ENCODE data around the gene LAMA2.

Gene LAMA2

DNA sequence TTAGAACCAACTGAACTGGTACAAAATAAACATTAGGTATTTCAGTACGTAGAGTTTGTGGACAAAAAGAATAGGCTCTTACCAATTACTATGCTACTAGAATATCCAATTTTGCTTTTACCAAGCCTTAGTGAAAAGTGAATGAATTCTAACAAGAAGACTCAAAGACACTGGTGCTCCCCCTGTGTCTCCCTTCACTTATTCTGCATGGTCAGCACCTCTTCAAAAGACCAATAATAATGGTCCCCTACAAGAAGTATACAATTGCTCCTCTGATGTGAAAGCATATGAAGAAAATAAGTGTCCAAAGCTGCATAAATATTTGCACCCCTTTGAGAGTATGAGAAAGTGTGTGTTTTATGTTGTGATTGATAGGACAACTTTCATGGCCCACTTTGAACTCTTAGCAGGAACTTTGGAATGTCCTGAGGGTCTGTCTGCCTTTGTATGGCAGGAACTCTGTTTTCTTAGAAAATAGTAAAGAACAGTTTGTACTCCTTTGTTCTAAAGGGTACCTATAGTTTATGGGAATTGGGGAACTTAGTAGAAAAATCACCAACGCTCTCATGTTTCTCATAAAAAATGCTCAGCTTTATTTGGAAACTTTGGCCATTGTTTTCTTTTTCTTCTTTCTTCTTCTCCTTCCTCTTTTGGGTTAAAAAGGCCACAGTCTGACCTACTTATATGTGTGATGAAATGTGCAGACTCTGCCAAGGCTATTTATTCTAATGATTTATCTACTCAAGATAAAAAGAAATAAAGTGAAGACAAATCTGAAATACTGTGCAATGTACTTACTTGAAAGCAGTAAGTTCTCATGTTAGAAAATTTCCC is 352.4 kb downstream of the LAMA2 start:
- DNase-seq: no peak

DNA sequence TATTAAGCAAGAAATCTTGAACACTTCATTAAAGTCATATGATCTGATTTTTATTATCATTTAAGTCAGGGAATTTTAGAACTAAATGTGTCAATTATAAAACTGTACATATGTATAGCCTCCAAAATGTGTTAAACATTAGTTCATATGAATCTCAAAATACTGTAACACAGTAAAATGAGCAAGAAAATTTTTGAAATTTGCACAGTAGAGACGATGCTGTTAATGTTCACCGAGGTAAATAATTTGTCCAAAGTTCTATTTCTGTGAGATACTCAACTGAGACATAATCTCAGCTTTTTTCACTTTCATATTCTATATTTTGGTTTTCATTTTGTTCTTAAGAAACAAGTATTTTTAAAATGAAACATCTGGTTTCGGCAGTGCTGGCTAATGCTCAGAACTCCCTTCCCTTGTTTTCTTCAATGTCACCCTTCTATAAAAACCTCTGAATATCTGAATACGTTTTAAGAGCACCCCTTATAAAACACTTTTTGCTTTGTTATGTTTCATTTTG is 353.1 kb downstream of the LAMA2 start:
- DNase-seq: no peak

DNA sequence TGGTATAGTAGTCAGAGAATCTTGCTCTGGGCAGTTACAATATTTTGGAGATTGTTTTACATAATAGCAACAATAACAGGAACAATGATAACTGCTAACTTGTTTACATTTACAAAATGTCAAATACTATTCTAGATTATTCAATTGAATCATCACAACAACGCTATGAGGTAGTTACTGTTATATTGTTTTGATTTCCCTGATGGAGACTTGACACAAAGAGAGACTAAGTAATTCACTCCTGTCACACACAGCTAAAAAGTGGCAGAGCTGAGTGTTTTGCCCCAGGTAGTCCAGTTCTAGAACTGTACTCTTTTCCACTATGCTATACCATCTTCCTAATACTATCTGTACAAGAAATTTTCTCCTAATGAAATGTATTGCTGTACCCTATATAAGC is 356.1 kb downstream of the LAMA2 start:
- DNase-seq: no peak

DNA sequence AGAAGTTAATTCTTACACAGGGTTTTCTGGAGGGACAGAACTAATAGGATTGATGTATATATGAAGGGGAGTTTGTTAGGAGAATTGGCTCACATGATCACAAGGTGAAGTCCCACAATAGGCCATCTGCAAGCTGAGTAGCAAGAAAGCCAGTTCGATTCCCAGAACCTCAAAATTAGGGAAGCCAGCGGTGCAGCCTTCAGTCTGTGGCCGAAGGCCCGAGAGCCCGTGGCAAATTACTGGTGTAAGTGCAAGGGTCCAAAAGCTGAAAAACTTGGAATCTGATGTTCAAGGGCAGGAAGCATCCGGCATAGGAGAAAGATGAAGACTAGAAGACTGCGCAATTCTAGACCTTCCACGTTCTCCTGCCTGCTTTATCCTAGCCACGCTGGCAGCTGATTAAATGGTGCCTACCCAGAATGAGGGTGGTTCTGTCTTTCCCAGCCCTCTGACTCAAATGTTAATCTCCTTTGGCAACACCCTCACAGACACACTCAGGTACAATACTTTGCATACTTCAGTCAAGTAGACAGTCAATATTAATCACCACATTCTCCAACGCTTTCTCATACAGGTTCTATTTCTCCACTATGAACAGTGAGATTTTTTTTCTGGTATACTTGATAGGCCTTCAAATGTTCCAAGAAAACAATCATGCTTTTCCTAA is 357.0 kb downstream of the LAMA2 start:
- no peak for DNase-seq

DNA sequence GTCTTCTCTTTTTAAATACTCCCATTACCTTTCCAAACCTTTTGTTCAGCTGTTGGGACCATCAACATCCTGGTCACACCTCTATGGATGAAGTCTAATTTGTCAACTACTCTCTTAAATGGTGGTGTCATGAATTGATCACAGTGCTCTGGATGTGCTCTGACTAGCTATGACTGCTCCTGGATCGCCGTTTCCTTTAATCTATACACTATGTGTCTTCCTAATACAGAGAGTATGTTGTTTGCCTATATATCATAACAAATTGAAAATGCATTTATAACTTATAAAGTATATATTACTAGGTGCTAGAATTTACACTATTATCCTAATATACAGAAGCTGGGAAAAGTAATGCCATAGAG is 357.5 kb downstream of the LAMA2 start:
- DNase-seq: no peak

DNA sequence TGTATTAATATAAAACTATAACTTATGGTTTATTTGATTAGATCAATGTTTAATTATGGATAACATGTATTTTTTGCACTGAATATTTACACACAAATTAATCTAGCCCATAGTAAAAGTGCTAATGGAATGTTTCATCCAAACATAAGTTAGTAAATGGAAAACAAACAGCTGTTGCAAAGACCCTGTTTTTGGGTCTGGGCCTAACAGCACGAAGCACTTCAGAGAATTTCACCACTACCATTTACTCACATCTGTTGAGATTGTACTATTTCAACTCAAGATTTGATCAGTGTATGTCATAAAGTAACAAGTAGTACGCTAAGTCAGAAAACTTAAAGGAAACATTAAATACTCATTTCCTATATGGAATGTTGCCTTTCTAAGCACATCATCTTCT is 359.6 kb downstream of the LAMA2 start:
- DNase-seq: no peak

DNA sequence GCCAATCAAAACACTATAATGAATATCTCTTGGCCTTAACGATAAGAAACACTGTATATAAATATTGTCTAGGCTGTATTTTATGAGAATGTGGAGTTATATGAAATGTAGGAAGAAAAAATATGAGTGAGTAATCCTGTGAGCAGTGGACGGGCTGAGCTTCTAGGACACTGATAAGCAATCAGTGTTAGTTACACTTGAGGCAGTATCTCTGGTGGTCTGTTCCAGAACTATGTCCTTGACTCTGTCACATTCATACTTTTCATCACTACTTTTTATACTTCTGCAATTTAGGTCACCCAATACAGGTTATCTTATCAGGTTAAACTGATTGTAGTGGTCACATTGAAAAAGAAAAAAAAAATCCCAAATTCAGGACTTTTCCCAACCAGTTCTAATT is 360.4 kb downstream of the LAMA2 start:
- DNase-seq: no peak

DNA sequence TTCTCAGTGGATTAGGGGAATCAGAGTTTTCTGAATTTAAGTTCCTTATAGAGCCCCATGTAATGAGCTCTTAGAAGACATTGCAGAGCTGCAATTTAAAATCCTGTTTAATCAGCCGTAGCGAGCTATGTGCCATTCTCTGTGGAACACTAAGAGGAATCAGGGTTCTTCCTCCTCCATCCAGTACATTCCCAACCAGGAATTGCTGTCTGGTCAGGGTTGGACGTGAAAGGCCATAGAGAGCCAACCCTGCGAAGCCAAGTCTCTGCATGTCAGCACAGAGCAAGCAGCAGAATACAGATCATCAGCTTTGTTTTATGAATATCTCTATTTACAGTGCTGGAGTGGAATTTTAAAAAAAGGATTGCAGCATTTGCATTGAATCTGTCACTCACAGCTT is 366.0 kb downstream of the LAMA2 start:
- DNase-seq: no peak

DNA sequence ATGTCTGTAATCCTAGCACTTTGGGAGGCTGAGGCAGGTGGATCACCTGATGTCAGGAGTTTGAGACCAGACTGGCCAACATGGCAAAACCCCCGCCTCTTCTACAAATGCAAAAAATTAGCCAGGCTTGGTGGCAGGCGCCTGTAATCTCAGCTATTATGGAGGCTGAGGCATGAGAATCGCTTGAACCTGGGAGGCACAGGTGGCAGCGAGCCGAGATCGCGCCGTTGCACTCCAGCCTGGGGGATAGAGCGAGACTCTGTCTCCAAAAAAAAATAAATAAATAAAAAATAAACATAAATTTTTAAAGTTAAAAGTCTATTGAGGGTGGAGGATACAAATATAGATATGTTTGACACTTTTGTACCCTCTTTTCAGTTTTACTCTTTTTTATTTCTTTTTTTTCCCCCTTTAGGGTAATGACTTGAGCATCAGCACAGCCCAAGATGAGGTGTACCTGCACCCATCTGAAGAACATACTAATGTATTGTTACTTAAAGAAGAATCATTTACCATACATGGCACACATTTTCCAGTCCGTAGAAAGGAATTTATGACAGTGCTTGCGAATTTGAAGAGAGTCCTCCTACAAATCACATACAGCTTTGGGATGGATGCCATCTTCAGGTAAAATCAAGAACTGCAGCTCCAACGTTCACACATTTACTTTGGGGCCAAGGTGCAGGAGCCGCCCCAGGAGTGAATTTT is 368.9 kb downstream of the LAMA2 start:
- peak; percentile 73 for DNase-seq

DNA sequence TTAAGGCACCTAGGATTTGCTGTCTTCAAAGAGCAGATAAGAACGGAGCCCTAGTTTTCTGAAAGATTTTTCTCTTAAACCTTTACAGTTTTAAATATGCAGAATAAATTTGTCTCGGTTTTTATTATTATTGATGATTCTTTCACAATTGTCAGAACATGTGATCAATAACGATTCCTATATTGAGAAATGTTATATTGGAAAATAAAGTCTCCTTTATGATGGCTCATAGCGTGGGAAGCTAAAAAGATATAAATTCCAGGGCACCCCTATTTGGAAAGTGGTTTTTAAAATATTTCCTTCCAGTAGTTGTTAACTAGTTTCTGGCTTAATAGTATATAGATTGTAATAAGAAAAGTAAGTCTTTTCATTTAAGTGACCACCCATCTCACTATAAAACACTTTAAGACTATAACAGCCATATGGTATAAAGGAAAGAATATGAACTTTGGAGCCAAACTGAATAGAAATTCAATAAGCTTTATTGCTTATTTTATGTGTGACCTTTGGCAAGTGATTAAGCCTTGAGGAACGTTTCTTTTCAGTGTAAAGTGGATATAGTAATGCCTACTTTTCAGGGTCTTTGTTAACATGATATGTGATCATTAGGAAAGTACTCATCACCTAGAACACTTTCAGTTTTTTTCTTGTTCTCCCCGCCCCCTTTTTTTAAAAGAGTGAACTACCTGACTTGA is 369.6 kb downstream of the LAMA2 start:
- DNase-seq: no peak

DNA sequence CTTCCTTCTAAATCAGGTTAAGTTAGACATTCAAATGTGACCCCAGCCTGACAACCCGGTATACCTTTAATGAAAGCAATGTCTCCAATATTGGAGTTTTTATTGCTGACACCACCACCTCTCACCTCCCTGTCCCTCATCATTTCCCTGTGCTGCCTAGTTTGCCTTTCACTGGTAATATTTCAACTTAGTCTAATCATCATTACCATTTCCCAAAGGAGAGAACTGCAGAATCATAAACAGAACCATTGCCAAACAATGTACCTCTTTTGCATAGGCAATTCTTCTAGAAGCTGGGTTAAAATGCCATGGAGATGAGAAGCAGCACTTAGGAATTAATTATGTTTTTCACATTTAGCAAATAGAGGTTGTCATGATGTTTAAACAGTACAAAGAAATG is 370.3 kb downstream of the LAMA2 start:
- DNase-seq: no peak

DNA sequence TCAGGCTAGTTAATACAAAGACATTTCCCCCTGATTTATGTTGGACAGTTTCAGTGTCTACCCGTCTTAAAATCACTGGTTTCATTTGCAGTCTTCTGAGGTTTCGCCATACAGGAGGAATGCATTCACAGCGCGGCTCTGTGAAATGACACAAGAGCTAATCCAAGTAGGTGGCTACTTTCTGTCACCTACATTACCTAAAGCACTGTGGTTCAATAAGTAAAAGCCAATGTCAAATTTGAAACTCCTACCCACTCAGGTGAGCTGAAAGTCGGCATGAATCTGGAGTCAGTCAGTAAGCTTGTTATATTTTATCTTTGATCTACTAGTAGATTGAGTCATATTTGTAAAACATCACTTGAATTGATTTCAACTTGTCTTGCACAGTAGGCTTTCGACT is 370.8 kb downstream of the LAMA2 start:
- DNase-seq: no peak

DNA sequence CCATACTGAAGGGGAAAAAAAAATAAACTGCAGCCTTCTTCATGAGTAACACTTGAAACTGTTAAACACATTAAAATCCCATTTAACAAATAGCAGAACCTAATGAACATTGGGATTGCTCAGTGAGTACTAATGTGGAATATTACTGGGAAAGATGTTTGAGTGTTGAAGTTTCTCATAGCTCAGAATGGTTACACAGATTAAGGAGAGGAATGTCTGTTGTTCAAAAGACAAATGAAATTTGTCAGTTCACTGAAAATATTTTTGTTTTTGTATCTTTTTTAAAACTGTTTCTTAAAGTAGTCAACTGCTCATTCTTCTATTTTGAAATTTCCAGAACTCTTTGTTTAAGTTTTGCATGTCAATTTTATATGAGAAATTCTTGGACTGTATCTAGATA is 374.3 kb downstream of the LAMA2 start:
- DNase-seq: no peak

DNA sequence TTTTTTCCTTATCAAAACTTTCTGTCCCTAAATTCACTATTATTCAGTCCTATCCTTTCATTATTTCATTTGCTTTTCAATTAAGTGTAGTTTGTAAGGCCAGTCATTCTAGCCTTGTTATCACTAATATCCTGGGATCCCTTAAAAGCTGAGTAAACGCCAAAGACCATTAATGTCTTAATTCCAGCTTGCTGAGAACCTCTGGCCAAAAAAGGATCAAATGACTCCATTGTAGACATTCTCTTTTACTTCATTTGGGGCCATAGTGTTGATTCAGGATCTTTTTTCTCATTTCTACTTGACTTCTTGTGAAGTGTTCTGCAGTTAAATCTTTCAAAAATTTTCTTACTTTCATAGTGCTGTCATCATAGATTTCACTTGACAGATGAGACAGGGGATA is 379.7 kb downstream of the LAMA2 start:
- DNase-seq: no peak

DNA sequence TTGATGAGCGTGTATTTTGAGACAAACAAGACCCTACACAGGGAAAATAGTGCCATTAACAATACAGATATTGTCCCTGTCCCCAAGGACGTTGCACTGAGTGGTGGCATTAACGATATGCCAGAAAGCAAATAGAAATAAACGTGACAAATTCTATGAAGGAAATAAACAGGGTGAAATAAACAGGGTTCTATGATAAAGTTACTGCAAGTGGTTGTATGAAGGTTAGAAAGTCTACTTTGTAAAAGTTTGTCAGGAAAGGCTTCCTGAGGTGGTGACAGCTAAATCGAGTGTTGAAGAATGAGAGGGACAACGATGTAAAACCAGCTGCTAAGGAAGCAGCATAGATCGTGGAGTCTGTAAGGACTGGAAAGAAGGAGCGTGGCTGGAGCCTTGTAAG is 380.2 kb downstream of the LAMA2 start:
- DNase-seq: no peak

DNA sequence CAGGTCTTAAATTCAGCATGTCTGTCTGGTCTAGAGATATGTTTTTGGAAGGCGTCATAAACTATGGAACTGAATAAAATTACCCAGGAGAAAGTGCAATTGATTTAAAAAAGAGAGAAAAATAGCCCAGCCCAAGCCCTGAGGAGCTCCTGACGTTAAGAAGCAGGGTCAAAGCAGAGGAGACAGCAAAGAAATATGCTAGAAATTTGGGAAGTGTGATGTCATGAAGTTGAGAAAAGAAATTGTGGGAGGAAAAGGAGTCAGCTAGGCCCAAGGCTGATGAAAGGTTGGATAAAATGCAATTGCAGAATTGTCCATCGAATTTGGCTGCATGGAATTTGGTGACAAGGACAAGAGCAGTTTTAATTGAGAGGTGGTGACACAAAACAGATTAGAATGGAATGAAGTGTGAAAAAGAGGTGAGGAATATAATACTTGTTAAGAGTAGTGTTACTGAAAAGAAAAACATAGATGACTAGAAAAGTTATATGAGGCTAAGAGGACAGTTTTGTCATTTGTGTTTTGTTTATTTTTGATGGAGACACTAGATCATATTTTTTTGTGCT is 381.6 kb downstream of the LAMA2 start:
- no peak for DNase-seq

DNA sequence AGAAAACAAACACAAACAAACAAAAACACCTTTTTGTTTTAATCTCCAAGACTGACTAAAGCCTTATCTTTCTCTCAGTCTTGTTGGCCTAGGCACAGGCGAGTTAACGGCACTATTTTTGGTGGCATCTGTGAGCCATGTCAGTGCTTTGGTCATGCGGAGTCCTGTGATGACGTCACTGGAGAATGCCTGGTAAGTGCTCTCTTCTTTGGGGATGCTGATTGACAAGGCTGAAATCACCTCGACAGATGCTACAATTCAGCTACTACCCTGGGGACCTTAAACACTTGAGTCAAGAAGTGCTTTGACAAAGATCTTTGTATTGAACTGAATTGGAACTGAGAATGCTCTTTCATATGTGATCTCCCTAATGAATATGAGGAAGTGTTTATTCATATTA is 384.1 kb downstream of the LAMA2 start:
- DNase-seq: no peak

DNA sequence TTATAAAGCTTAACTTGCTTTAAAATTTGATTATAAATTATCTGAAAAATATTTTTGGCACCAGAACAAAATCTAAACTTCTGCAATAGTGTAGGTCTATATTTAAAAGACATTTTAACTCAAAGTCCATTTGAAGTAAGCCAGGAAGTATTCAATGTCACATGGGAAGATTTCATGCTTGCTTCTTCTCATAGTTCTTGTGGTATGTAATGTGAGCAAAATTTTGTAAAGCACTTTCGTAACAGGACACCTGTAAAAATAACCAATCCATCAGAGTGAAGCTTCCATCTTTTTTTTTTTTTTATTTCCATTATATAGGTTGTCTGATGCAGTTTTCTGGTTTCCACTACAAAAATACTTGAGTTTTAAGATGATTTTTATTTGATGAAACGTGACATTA is 386.1 kb downstream of the LAMA2 start:
- DNase-seq: no peak

DNA sequence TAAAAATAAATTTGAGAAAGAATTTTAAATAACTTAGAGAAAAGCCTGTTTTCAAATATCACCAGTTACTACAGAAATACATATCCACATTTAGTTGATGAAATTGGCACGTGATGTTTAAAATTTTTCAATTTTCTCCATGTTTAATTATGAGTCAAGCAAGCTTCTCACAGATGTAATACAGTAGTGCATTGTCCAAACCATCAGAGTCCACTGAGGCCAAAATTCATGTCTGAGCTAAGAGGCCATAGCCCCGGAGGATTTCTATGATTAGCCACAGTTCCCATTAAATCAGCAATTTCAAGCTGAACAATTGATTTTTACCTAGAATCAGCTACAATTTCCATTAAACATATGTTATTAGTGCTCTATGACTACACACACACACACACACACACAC is 387.0 kb downstream of the LAMA2 start:
- no peak for DNase-seq

DNA sequence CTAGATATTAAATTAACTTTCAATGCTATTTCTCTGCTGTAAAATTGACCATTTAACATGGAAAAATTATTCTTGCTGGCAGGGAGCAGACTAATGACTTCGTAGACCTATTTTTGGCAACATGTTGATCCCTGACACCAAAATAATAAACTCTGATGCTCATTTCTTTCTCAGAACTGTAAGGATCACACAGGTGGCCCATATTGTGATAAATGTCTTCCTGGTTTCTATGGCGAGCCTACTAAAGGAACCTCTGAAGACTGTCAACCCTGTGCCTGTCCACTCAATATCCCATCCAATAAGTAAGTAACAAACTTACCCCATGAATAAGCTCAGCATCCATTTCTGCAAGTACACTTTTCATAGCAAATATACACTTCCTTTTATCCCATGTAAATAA is 387.5 kb downstream of the LAMA2 start:
- no peak for DNase-seq

DNA sequence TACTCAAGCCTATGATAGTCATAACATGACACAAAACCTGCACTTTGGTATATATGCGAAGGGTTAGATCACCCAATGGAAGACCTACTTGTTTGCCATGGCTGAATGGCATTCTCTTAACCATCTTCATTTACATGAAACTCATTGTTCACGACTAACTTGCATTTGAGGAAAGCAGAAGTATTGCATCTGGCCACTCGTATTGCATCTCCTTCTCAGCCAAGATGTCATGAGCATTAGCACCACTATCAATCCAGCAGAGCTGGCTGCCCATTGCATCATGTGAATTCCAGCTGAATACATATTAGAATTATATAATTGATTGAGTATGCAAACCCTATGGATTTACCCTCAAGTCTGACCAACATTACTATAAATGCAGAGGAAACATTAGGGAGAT is 390.2 kb downstream of the LAMA2 start:
- DNase-seq: no peak

DNA sequence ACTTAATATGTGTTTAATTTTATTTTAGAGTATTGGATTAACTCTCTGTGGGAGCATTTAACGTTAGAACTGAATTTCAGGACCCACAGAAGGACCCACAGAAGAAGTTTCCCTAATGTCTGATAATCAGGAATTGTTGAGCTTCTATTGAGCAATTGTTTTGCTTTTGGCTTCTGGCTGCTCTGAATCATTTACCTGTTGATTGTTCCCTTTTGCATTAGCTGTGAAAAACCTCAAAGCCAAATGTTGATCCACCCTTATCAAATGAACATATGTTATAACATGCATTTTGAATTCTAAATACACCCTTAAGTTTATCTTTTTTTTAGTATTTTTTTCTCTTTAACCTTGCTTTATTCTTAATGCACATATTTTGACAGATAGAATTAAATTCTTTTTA is 393.5 kb downstream of the LAMA2 start:
- no peak for DNase-seq

DNA sequence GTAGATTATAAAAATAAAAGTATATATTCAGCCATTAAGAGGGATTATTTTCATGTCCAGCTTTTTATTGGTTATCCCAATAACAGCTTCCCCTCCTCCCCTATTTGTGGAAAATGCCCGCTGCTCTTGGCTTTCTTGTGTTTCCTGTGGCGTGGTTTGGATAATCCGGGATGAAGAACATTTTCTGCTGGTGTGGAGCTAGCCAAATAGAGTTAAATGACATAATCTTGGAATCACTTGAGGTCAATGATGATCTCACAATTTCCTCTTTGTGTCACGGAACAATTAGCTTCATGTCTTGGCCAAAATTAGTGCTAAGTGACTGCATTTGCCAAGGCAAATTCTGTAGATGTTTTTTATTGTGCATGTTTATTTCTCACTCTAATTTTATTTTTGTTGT is 394.0 kb downstream of the LAMA2 start:
- DNase-seq: no peak
